NCI-H187 treated with DMSO at 0.1 percent for 48 hours (cell line): Measurements from ENCODE around the gene MFSD6.
"Not testable (repeated sequence)": the region's sequence is repeated elsewhere in the genome, so short reads cannot be mapped to it uniquely, and the experiment has no call there.

ENCODE experiments used
- DNase-seq: peaks from one replicate; lab custom pipeline; 2025; lab: John Stamatoyannopoulos, UW

MFSD6 gene

GRCh38 chr2:190466819-190467446 is 58.8 kb downstream of the MFSD6 start:
- DNase-seq: no peak

- DNase-seq: no peak
Observed at GRCh38 chr2:190467575-190468083, 59.5 kb downstream of the MFSD6 start.

GRCh38 chr2:190468354-190468753 is 60.2 kb downstream of the MFSD6 start:
- not testable (repeated sequence) for DNase-seq

GRCh38 chr2:190468814-190469569 is 60.8 kb downstream of the MFSD6 start:
- peak; percentile 83 for DNase-seq

- DNase-seq: peak; percentile 81
Observed at GRCh38 chr2:190469771-190470170, 61.6 kb downstream of the MFSD6 start.

- DNase-seq: no peak
Observed at GRCh38 chr2:190470256-190470826, 62.2 kb downstream of the MFSD6 start.

- peak; percentile 57 for DNase-seq
Observed at GRCh38 chr2:190477661-190478454, 69.7 kb downstream of the MFSD6 start.

GRCh38 chr2:190478572-190479195 is 70.5 kb downstream of the MFSD6 start:
- no peak for DNase-seq

- DNase-seq: no peak
Observed at GRCh38 chr2:190481339-190481738, 73.2 kb downstream of the MFSD6 start.

GRCh38 chr2:190482451-190482850 is 74.3 kb downstream of the MFSD6 start:
- DNase-seq: no peak

- DNase-seq: no peak
Observed at GRCh38 chr2:190486037-190486623, 78.0 kb downstream of the MFSD6 start.

GRCh38 chr2:190488516-190489233 is 80.5 kb downstream of the MFSD6 start:
- no peak for DNase-seq

GRCh38 chr2:190489475-190489874 is 81.3 kb downstream of the MFSD6 start:
- no peak for DNase-seq

- DNase-seq: no peak
Observed at GRCh38 chr2:190490502-190490901, 82.3 kb downstream of the MFSD6 start.

- no peak for DNase-seq
Observed at GRCh38 chr2:190493095-190493494, 84.9 kb downstream of the MFSD6 start.

GRCh38 chr2:190494600-190495227 is 86.6 kb downstream of the MFSD6 start:
- DNase-seq: not testable (repeated sequence)

GRCh38 chr2:190497428-190497827 is 89.3 kb downstream of the MFSD6 start:
- DNase-seq: no peak

GRCh38 chr2:190499273-190499672 is 91.1 kb downstream of the MFSD6 start:
- no peak for DNase-seq

- no peak for DNase-seq
Observed at GRCh38 chr2:190500054-190500502, 91.9 kb downstream of the MFSD6 start.

- no peak for DNase-seq
Observed at GRCh38 chr2:190501231-190501630, 93.1 kb downstream of the MFSD6 start.
